ENCODE measurements around the gene SIX5. TPM values are rescaled to one million over a fixed set of nuclear protein-coding genes. Genes with fewer than 3 reads are reported as not detected.

The SIX5 gene
- total RNA-seq, 1 experiment from 2014 or later, result 26.0 TPM

DNA sequence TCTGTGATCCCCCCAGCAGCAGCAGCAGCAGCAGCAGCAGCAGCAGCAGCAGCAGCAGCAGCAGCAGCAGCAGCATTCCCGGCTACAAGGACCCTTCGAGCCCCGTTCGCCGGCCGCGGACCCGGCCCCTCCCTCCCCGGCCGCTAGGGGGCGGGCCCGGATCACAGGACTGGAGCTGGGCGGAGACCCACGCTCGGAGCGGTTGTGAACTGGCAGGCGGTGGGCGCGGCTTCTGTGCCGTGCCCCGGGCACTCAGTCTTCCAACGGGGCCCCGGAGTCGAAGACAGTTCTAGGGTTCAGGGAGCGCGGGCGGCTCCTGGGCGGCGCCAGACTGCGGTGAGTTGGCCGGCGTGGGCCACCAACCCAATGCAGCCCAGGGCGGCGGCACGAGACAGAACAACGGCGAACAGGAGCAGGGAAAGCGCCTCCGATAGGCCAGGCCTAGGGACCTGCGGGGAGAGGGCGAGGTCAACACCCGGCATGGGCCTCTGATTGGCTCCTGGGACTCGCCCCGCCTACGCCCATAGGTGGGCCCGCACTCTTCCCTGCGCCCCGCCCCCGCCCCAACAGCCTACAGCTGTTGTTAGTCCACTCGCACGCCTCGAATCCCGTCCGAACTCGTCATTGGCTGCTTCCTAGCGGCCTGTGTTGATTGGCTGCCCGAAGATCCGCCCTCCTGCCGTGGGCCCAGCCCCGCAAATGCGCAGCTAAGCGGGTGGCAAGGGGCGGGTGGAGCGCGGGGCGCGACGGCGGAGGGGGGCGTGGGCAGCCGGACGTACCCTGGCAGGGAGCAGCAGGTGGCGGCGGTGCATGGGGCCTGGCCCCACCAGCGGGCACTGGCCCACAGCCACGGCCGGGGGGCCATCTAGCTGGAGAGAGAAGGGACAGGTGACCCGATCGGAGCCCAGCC, 1.4 kb upstream of the SIX5 start (continued):
- TF ChIP-seq NFYB (CRISPR knock-in tag; conservative IDR thresholded peaks at IDR 0.05; ENCODE audit: low read depth), result peak; percentile 86
- TF ChIP-seq, protein P1, sequence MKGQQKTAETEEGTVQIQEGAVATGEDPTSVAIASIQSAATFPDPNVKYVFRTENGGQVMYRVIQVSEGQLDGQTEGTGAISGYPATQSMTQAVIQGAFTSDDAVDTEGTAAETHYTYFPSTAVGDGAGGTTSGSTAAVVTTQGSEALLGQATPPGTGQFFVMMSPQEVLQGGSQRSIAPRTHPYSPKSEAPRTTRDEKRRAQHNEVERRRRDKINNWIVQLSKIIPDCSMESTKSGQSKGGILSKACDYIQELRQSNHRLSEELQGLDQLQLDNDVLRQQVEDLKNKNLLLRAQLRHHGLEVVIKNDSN (CRISPR knock-in tag; IDR thresholded peaks at IDR 0.05), result peak; percentile 53; the same call in 1 of the 2 replicates
- TF ChIP-seq, protein P2, sequence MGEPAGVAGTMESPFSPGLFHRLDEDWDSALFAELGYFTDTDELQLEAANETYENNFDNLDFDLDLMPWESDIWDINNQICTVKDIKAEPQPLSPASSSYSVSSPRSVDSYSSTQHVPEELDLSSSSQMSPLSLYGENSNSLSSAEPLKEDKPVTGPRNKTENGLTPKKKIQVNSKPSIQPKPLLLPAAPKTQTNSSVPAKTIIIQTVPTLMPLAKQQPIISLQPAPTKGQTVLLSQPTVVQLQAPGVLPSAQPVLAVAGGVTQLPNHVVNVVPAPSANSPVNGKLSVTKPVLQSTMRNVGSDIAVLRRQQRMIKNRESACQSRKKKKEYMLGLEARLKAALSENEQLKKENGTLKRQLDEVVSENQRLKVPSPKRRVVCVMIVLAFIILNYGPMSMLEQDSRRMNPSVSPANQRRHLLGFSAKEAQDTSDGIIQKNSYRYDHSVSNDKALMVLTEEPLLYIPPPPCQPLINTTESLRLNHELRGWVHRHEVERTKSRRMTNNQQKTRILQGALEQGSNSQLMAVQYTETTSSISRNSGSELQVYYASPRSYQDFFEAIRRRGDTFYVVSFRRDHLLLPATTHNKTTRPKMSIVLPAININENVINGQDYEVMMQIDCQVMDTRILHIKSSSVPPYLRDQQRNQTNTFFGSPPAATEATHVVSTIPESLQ (CRISPR knock-in tag; IDR thresholded peaks at IDR 0.05), result no peak
- TF ChIP-seq, protein P3, sequence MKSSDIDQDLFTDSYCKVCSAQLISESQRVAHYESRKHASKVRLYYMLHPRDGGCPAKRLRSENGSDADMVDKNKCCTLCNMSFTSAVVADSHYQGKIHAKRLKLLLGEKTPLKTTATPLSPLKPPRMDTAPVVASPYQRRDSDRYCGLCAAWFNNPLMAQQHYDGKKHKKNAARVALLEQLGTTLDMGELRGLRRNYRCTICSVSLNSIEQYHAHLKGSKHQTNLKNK (CRISPR knock-in tag; IDR thresholded peaks at IDR 0.05), result peak; percentile 91
- TF ChIP-seq, protein P4, sequence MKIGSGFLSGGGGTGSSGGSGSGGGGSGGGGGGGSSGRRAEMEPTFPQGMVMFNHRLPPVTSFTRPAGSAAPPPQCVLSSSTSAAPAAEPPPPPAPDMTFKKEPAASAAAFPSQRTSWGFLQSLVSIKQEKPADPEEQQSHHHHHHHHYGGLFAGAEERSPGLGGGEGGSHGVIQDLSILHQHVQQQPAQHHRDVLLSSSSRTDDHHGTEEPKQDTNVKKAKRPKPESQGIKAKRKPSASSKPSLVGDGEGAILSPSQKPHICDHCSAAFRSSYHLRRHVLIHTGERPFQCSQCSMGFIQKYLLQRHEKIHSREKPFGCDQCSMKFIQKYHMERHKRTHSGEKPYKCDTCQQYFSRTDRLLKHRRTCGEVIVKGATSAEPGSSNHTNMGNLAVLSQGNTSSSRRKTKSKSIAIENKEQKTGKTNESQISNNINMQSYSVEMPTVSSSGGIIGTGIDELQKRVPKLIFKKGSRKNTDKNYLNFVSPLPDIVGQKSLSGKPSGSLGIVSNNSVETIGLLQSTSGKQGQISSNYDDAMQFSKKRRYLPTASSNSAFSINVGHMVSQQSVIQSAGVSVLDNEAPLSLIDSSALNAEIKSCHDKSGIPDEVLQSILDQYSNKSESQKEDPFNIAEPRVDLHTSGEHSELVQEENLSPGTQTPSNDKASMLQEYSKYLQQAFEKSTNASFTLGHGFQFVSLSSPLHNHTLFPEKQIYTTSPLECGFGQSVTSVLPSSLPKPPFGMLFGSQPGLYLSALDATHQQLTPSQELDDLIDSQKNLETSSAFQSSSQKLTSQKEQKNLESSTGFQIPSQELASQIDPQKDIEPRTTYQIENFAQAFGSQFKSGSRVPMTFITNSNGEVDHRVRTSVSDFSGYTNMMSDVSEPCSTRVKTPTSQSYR (CRISPR knock-in tag; IDR thresholded peaks at IDR 0.05), result 0 out of 2 replicates have a peak, but pooled peaks have one; percentile 28
- TF ChIP-seq GTF2I (CRISPR knock-in tag; conservative IDR thresholded peaks at IDR 0.05), result no peak
- no peak for TF ChIP-seq OVOL2 (CRISPR knock-in tag; IDR thresholded peaks at IDR 0.05; ENCODE audit: borderline replicate concordance)
- TF ChIP-seq SP1 (CRISPR knock-in tag; conservative IDR thresholded peaks at IDR 0.05), result peak; percentile 92
- TF ChIP-seq, protein P5, sequence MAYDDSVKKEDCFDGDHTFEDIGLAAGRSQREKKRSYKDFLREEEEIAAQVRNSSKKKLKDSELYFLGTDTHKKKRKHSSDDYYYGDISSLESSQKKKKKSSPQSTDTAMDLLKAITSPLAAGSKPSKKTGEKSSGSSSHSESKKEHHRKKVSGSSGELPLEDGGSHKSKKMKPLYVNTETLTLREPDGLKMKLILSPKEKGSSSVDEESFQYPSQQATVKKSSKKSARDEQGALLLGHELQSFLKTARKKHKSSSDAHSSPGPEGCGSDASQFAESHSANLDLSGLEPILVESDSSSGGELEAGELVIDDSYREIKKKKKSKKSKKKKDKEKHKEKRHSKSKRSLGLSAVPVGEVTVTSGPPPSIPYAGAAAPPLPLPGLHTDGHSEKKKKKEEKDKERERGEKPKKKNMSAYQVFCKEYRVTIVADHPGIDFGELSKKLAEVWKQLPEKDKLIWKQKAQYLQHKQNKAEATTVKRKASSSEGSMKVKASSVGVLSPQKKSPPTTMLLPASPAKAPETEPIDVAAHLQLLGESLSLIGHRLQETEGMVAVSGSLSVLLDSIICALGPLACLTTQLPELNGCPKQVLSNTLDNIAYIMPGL (CRISPR knock-in tag; IDR thresholded peaks at IDR 0.05), result peak; percentile 52; the same call in 1 of the 2 replicates
- peak; percentile 84; the same call in 1 of the 2 replicates for TF ChIP-seq NFATC4 (CRISPR knock-in tag; IDR thresholded peaks at IDR 0.05)
- TF ChIP-seq SMAD3 (CRISPR knock-in tag; IDR thresholded peaks at IDR 0.05; ENCODE audit: borderline replicate concordance), result 0 out of 2 replicates have a peak, but pooled peaks have one; percentile 47
- TF ChIP-seq, protein P6, sequence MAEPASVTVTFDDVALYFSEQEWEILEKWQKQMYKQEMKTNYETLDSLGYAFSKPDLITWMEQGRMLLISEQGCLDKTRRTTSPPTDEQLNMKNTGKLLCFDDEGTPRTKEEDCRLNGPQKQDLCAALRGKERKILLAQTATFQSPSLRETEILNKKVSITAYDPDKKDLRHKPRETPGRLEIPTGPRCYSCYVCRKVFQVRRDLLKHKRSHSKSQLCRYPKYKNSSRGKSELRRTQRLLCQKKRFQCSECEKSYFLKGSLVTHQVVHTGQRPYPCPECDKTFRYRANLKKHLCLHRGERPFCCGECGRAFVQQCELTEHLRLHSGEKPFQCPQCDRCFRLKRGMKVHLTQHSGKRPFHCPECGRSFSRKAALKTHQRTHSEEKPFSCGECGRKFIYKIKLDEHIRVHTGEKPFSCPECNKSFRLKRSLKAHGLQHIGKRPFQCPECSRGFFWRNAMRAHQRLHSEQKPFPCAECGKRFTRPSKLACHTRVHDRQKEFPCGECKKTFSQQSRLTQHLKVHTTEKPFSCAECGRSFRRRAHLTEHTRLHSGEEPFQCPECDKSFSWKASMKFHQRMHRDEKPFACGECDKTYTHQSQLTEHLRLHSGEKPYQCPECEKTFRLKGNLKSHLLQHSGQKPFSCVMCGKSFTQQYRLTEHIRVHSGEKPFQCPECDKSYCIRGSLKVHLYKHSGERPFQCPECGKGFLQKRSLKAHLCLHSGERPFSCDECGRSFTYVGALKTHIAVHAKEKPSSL (CRISPR knock-in tag; conservative IDR thresholded peaks at IDR 0.05), result no peak
- TF ChIP-seq, protein P7, sequence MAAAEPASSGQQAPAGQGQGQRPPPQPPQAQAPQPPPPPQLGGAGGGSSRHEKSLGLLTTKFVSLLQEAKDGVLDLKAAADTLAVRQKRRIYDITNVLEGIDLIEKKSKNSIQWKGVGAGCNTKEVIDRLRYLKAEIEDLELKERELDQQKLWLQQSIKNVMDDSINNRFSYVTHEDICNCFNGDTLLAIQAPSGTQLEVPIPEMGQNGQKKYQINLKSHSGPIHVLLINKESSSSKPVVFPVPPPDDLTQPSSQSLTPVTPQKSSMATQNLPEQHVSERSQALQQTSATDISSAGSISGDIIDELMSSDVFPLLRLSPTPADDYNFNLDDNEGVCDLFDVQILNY (CRISPR knock-in tag; IDR thresholded peaks at IDR 0.05), result peak; percentile 66
- TF ChIP-seq EMX1 (CRISPR knock-in tag; IDR thresholded peaks at IDR 0.05), result peak; percentile 71; the same call in 1 of the 2 replicates
- no peak for TF ChIP-seq NR1H2 (CRISPR knock-in tag; IDR thresholded peaks at IDR 0.05)
- TF ChIP-seq ZNF317 (CRISPR knock-in tag; IDR thresholded peaks at IDR 0.05; ENCODE audit: borderline replicate concordance, low read depth), result peak; percentile 34; the same call in 1 of the 2 replicates
- TF ChIP-seq, protein P8, sequence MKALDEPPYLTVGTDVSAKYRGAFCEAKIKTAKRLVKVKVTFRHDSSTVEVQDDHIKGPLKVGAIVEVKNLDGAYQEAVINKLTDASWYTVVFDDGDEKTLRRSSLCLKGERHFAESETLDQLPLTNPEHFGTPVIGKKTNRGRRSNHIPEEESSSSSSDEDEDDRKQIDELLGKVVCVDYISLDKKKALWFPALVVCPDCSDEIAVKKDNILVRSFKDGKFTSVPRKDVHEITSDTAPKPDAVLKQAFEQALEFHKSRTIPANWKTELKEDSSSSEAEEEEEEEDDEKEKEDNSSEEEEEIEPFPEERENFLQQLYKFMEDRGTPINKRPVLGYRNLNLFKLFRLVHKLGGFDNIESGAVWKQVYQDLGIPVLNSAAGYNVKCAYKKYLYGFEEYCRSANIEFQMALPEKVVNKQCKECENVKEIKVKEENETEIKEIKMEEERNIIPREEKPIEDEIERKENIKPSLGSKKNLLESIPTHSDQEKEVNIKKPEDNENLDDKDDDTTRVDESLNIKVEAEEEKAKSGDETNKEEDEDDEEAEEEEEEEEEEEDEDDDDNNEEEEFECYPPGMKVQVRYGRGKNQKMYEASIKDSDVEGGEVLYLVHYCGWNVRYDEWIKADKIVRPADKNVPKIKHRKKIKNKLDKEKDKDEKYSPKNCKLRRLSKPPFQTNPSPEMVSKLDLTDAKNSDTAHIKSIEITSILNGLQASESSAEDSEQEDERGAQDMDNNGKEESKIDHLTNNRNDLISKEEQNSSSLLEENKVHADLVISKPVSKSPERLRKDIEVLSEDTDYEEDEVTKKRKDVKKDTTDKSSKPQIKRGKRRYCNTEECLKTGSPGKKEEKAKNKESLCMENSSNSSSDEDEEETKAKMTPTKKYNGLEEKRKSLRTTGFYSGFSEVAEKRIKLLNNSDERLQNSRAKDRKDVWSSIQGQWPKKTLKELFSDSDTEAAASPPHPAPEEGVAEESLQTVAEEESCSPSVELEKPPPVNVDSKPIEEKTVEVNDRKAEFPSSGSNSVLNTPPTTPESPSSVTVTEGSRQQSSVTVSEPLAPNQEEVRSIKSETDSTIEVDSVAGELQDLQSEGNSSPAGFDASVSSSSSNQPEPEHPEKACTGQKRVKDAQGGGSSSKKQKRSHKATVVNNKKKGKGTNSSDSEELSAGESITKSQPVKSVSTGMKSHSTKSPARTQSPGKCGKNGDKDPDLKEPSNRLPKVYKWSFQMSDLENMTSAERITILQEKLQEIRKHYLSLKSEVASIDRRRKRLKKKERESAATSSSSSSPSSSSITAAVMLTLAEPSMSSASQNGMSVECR (CRISPR knock-in tag; IDR thresholded peaks at IDR 0.05; ENCODE audit: borderline replicate concordance), result peak; percentile 21; the same call in 1 of the 2 replicates
- TF ChIP-seq HMGA2 (CRISPR knock-in tag; IDR thresholded peaks at IDR 0.05), result no peak
- 0 out of 2 replicates have a peak, but pooled peaks have one; percentile 1 for TF ChIP-seq SMAD4 (CRISPR knock-in tag; IDR thresholded peaks at IDR 0.05)
- TF ChIP-seq ZBTB21 (CRISPR knock-in tag; IDR thresholded peaks at IDR 0.05; ENCODE audit: borderline replicate concordance), result peak; percentile 65; the same call in 1 of the 2 replicates

Measured in WTC11 (cell line).